Stimulated activated CD8-positive, alpha-beta memory T cell treated with anti-CD3 and anti-CD28 coated beads, Interleukin-7, amount 100 ng/mL, for 48 hours (primary cell): ENCODE measurements around the gene TENM4.

ENCODE experiments used
- DNase-seq, 2 donors: peaks; one replicate each; pipeline ENCODE4 v3.0.0-alpha.2; 2020; ENCODE audit warnings: low read depth in 1 of 2; ENCODE audit errors: extremely low read depth in 1 of 2

Gene TENM4

GRCh38 chr11:79262221-79262620, 178.6 kb downstream of the TENM4 start:
- DNase-seq, result no peak

- no peak for DNase-seq
Observed at GRCh38 chr11:79261684-79262083, 179.1 kb downstream of the TENM4 start.

- DNase-seq, result no peak
Observed at GRCh38 chr11:79259800-79260199, 181.0 kb downstream of the TENM4 start.

GRCh38 chr11:79258576-79258975, 182.3 kb downstream of the TENM4 start:
- DNase-seq, result no peak

- no peak for DNase-seq
Observed at GRCh38 chr11:79255965-79256364, 184.9 kb downstream of the TENM4 start.

GRCh38 chr11:79253280-79253679, 187.6 kb downstream of the TENM4 start:
- no peak for DNase-seq

GRCh38 chr11:79249295-79249993, 191.4 kb downstream of the TENM4 start:
- DNase-seq, result no peak

- no peak for DNase-seq
Observed at GRCh38 chr11:79244798-79245197, 196.0 kb downstream of the TENM4 start.

GRCh38 chr11:79244241-79244772, 196.5 kb downstream of the TENM4 start:
- DNase-seq, result no peak

GRCh38 chr11:79243422-79244210, 197.2 kb downstream of the TENM4 start:
- DNase-seq, result no peak

- no peak for DNase-seq
Observed at GRCh38 chr11:79242616-79243015, 198.2 kb downstream of the TENM4 start.

GRCh38 chr11:79241852-79242241, 199.0 kb downstream of the TENM4 start:
- DNase-seq, result no peak

- no peak for DNase-seq
Observed at GRCh38 chr11:79241205-79241851, 199.5 kb downstream of the TENM4 start.

GRCh38 chr11:79237703-79238102, 203.1 kb downstream of the TENM4 start:
- DNase-seq, result no peak

GRCh38 chr11:79237091-79237490, 203.7 kb downstream of the TENM4 start:
- no peak for DNase-seq

GRCh38 chr11:79236541-79236971, 204.3 kb downstream of the TENM4 start:
- DNase-seq, result no peak

GRCh38 chr11:79235696-79236095, 205.1 kb downstream of the TENM4 start:
- no peak for DNase-seq

GRCh38 chr11:79232346-79232745, 208.5 kb downstream of the TENM4 start:
- DNase-seq, result no peak

GRCh38 chr11:79229047-79229446, 211.8 kb downstream of the TENM4 start:
- no peak for DNase-seq

- DNase-seq, result no peak
Observed at GRCh38 chr11:79227767-79228755, 212.8 kb downstream of the TENM4 start.
